Mammary epithelial cell (primary cell): ENCODE results near the gene TUBA3D.

Experiments used
- EZH2 ChIP-seq: IDR thresholded peaks from 2 replicates; pipeline ENCODE4 v1.6.1; 2012; ENCODE audit warnings: low read length, inconsistent platforms, borderline replicate concordance
- TF ChIP-seq, protein P1 (sequence below), 2 donors: IDR thresholded peaks in 1 of 2; conservative IDR thresholded peaks in 1 of 2; 2 replicates each; pipeline ENCODE4 v1.5.1; 2011 to 2012; ENCODE audit warnings: inconsistent platforms in 2 of 2, low read length in 2 of 2, mild to moderate bottlenecking in 2 of 2, control low read depth in 1 of 2, low read depth in 1 of 2; ENCODE audit not compliant: insufficient read depth in 1 of 2; ENCODE audit errors: extremely low read depth in 1 of 2

DNA sequence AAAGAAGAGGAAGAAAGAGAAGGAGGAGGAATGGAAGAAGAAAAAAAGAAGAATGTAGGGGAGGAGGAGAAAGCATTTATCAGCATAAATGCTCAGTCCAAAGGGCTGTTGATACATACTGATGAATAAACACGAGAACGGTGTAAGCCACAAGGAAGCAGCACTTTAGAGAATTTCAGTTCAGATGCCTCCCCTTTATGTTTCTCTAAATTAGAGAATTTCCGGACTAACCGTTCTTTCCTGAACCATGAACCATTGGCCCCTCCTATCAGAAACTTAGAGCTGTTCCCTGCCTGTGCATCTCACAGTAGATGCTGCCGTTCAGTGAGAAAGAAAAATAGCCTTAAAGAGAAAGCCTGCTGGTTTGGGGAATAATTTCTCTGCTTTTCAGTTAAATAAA, 49.2 kb upstream of the TUBA3D start:
- TF ChIP-seq, protein P1, sequence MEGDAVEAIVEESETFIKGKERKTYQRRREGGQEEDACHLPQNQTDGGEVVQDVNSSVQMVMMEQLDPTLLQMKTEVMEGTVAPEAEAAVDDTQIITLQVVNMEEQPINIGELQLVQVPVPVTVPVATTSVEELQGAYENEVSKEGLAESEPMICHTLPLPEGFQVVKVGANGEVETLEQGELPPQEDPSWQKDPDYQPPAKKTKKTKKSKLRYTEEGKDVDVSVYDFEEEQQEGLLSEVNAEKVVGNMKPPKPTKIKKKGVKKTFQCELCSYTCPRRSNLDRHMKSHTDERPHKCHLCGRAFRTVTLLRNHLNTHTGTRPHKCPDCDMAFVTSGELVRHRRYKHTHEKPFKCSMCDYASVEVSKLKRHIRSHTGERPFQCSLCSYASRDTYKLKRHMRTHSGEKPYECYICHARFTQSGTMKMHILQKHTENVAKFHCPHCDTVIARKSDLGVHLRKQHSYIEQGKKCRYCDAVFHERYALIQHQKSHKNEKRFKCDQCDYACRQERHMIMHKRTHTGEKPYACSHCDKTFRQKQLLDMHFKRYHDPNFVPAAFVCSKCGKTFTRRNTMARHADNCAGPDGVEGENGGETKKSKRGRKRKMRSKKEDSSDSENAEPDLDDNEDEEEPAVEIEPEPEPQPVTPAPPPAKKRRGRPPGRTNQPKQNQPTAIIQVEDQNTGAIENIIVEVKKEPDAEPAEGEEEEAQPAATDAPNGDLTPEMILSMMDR (conservative IDR thresholded peaks at IDR 0.05 in 1 of 2, IDR thresholded peaks at IDR 0.05 in 1 of 2; ENCODE audit: extremely low read depth in 1 of 2, insufficient read depth in 1 of 2, low read depth in 1 of 2, low read length in 2 of 2): no peak
- TF ChIP-seq EZH2: no peak
